SK-N-SH (cell line): ENCODE measurements around the gene CEL. TPM values are rescaled to one million over a fixed set of nuclear protein-coding genes. Genes with fewer than 3 reads are reported as not detected.

ENCODE experiments used
- CTCF ChIA-PET: fragments of 300-600, 350-600 bp; formaldehyde crosslinking; extraction: SDS; loops from one replicate; lab custom pipeline; 2021; lab: Yijun Ruan, JAX
- POLR2A ChIA-PET: fragments of 350-600 bp; sonication (Branson Sonifier 250); formaldehyde crosslinking; extraction: SDS; loops from one replicate; lab custom pipeline; 2020; ENCODE audit warnings: antibody characterized with exemption, inconsistent platforms; lab: Yijun Ruan, JAX
- DNase-seq: peaks from one replicate; pipeline ENCODE4 v3.0.0; 2012
- H2AFZ ChIP-seq: fragments of 200-600 bp; sonication (generic); 2 replicates; pipeline ENCODE4 v1.8.1; 2016; ENCODE audit warnings: antibody characterized with exemption, mild to moderate bottlenecking, low read depth
- H3F3A ChIP-seq: fragments of 200-600 bp; sonication (generic); replicated peaks from 2 replicates; pipeline ENCODE3; 2016; ENCODE audit warnings: antibody characterized with exemption, mild to moderate bottlenecking; ENCODE audit not compliant: insufficient read depth
- H3K27ac ChIP-seq, 2 experiments: fragments of 200-500 bp in 1 of 2; fragments of 200-600 bp in 1 of 2; sonication (Bioruptor generic) in 1 of 2; sonication (generic), shearing (Covaris generic) in 1 of 2; 2 replicates each; pipeline versions ENCODE4 v1.5.1 to v1.6.1; 2014 to 2016; ENCODE audit warnings: low read depth in 2 of 2, inconsistent platforms in 1 of 2, low read length in 1 of 2, mild to moderate bottlenecking in 1 of 2, mixed read lengths in 1 of 2
- H3K27me3 ChIP-seq: fragments of 200-600 bp; sonication (generic), shearing (Covaris generic); 2 replicates; pipeline ENCODE4 v1.6.1; 2016; ENCODE audit warnings: mixed run types; ENCODE audit not compliant: insufficient read depth
- H3K36me3 ChIP-seq, 2 experiments: fragments of 200-500 bp in 1 of 2; fragments of 200-600 bp in 1 of 2; sonication (Bioruptor generic) in 1 of 2; sonication (generic) in 1 of 2; replicated peaks in 1 of 2; 2 replicates each; pipeline versions ENCODE3 to v1.5.1; 2014 to 2016; ENCODE audit warnings: low read length in 1 of 2, mild to moderate bottlenecking in 1 of 2; ENCODE audit not compliant: insufficient read depth in 2 of 2, control insufficient read depth in 1 of 2
- H3K4me1 ChIP-seq, 2 experiments: fragments of 200-500 bp in 1 of 2; fragments of 200-600 bp in 1 of 2; sonication (Bioruptor generic) in 1 of 2; sonication (generic), shearing (Covaris generic) in 1 of 2; 2 replicates each; pipeline versions ENCODE4 v1.5.1 to v1.6.1; 2014 to 2016; ENCODE audit warnings: low read depth in 1 of 2, low read length in 1 of 2, mixed run types in 1 of 2; ENCODE audit not compliant: insufficient read depth in 2 of 2, control insufficient read depth in 1 of 2
- H3K4me2 ChIP-seq: fragments of 200-600 bp; sonication (generic), shearing (Covaris generic); 2 replicates; pipeline ENCODE4 v1.6.1; 2017; ENCODE audit warnings: mixed run types
- H3K4me3 ChIP-seq, 2 experiments: fragments of 200-500 bp in 1 of 2; fragments of 200-600 bp in 1 of 2; sonication (Bioruptor generic) in 1 of 2; sonication (generic), shearing (Covaris generic) in 1 of 2; 2 replicates each; pipeline versions ENCODE4 v1.5.1 to v1.8.1; 2014 to 2016; ENCODE audit warnings: low read depth in 2 of 2, inconsistent platforms in 1 of 2, low read length in 1 of 2, mild to moderate bottlenecking in 1 of 2, mixed read lengths in 1 of 2, moderate library complexity in 1 of 2
- H3K79me2 ChIP-seq: fragments of 200-600 bp; sonication (generic); 2 replicates; pipeline ENCODE4 v1.8.1; 2017; ENCODE audit warnings: mild to moderate bottlenecking; ENCODE audit not compliant: insufficient read depth
- H3K9ac ChIP-seq: fragments of 200-600 bp; sonication (generic); 2 replicates; pipeline ENCODE4 v1.6.1; 2017; ENCODE audit warnings: mixed run types
- H3K9me2 ChIP-seq: fragments of 200-600 bp; sonication (generic); 2 replicates; pipeline ENCODE4 v1.6.1; 2017; ENCODE audit warnings: mixed run types
- H3K9me3 ChIP-seq: fragments of 200-600 bp; sonication (generic); 2 replicates; pipeline ENCODE4 v1.6.1; 2017; ENCODE audit warnings: mixed run types, mild to moderate bottlenecking, moderate library complexity
- H4K20me1 ChIP-seq: fragments of 200-600 bp; sonication (generic); 2 replicates; pipeline ENCODE4 v1.6.1; 2017; ENCODE audit warnings: mild to moderate bottlenecking, mixed run types; ENCODE audit not compliant: insufficient read depth
- ELF1 ChIP-seq: IDR thresholded peaks from 2 replicates; pipeline ENCODE4 v1.4.0; 2012
- FOXM1 ChIP-seq: IDR thresholded peaks from 2 replicates; pipeline ENCODE4 v1.4.0; 2012; ENCODE audit warnings: low read depth, mild to moderate bottlenecking
- GABPA ChIP-seq: IDR thresholded peaks from 2 replicates; pipeline ENCODE4 v1.4.0; 2012; ENCODE audit warnings: low read depth, mild to moderate bottlenecking
- GATA2 ChIP-seq: sonication (generic); formaldehyde crosslinking; IDR thresholded peaks from 2 replicates; pipeline ENCODE4 v1.5.0; 2020; ENCODE audit warnings: mild to moderate bottlenecking, missing genetic modification reagents
- MAX ChIP-seq: IDR thresholded peaks from 2 replicates; pipeline ENCODE4 v1.4.0; 2012; ENCODE audit warnings: low read depth
- MEF2A ChIP-seq: IDR thresholded peaks from 2 replicates; pipeline ENCODE4 v1.4.0; 2012; ENCODE audit warnings: low read depth, borderline replicate concordance
- RAD21 ChIP-seq: IDR thresholded peaks from 2 replicates; pipeline ENCODE4 v1.6.1; 2012; ENCODE audit warnings: mild to moderate bottlenecking, low read length
- RCOR1 ChIP-seq: fragments of 150-350 bp; IDR thresholded peaks from 2 replicates; pipeline ENCODE4 v1.6.1; 2017; ENCODE audit warnings: antibody characterized with exemption, low read length
- SIN3A ChIP-seq: IDR thresholded peaks from 2 replicates; pipeline ENCODE4 v1.6.1; 2012; ENCODE audit warnings: low read depth, mild to moderate bottlenecking, low read length, moderate library complexity, borderline replicate concordance
- TAF1 ChIP-seq: IDR thresholded peaks from 2 replicates; pipeline ENCODE4 v1.6.1; 2012; ENCODE audit warnings: low read depth, mild to moderate bottlenecking, low read length, moderate library complexity, borderline replicate concordance
- TCF12 ChIP-seq: IDR thresholded peaks from 2 replicates; pipeline ENCODE4 v1.4.0; 2012
- ZBTB33 ChIP-seq: IDR thresholded peaks from 2 replicates; pipeline ENCODE4 v1.4.0; 2012; ENCODE audit warnings: low read depth, borderline replicate concordance
- WGBS: methylation state at CpG from one replicate; pipeline ENCODE4 v1.1.6; 2017; ENCODE audit warnings: low lambda C conversion rate; 5-methylcytosine and 5-hydroxymethylcytosine counted together
- polyA plus RNA-seq, 3 experiments: library from polyadenylated mRNA; depleted of rRNA; stranded (reverse); fragments of >200 nt; gene quantifications; 2 replicates each; pipeline ENCODE4 v1.2.3, GENCODE V29; 2012
- TF ChIP-seq, protein P1 (sequence below): fragments of 150-350 bp; IDR thresholded peaks from 2 replicates; pipeline ENCODE4 v1.6.1; 2017; ENCODE audit warnings: antibody characterized with exemption, low read length, low read depth, borderline replicate concordance
- TF ChIP-seq, protein P2 (sequence below): IDR thresholded peaks from 2 replicates; pipeline ENCODE4; 2012

Gene CEL
- polyA plus RNA-seq, 1 of the 3 experiments (the other 2 are of a cell fraction), result 0.87 TPM

DNA sequence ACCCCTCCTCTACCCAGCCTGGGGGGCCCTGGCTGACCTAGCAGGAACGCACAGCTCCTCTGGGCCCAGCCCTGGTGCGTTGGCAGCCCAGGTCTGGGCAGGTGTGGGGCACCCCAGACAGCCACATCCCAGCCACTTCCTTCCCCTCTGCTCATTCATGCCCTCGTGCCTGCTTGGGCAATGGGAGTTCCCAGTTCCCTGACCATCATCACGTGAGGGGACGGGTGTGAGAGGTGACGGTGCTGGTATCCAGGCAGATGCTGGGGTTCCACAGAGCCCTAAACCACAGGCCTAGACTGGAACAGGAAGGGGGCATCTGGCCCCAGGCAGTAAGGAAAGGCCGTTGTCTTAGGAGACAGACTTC lies 50.9 kb downstream of the CEL start:
- H3K4me1 ChIP-seq, result peaks cover 14 to 62% of the 10 kb centered on the region in 2 experiments
- no peaks in the 10 kb centered on the region for H3K9me2 ChIP-seq
- 88% methylated on average over 6 of the region's 7 CpGs for WGBS
- H3K4me3 ChIP-seq, result no peak overlapping the region
- no peak for TF ChIP-seq MEF2A
- no peak for TF ChIP-seq GABPA
- no peak for TF ChIP-seq RCOR1
- no peak for TF ChIP-seq GATA2 (CRISPR knock-in tag)
- TF ChIP-seq SIN3A, result no peak
- no peak for TF ChIP-seq RAD21
- peak overlapping the region in 1 of 2 experiments; percentile 99; a peak in 2 of 4 replicates for H3K27ac ChIP-seq
- no peak overlapping the region for H2AFZ ChIP-seq
- H3K9me3 ChIP-seq, result no peaks in the 10 kb centered on the region
- H3K79me2 ChIP-seq, result peaks cover 26% of the 10 kb centered on the region; the same call in 1 of the 2 replicates
- peaks cover 68% of the 10 kb centered on the region for H4K20me1 ChIP-seq
- no peak overlapping the region for H3K9ac ChIP-seq
- CTCF ChIA-PET, result interaction anchor here (3.5 to 30.3 kb wide), 4 partner anchors 10 to 90 kb away, joined by 12 to 810 read pairs (median 72); no protein-coding TSS in a partner anchor
- no peak overlapping the region for H3K4me2 ChIP-seq
- no peaks in the 10 kb centered on the region for H3K27me3 ChIP-seq
- DNase-seq, result no peak
- H3K36me3 ChIP-seq, result peaks cover 13 to 31% of the 10 kb centered on the region in 2 experiments
- H3F3A ChIP-seq, result no peaks in the 10 kb centered on the region
- POLR2A ChIA-PET, result no interaction called here

DNA sequence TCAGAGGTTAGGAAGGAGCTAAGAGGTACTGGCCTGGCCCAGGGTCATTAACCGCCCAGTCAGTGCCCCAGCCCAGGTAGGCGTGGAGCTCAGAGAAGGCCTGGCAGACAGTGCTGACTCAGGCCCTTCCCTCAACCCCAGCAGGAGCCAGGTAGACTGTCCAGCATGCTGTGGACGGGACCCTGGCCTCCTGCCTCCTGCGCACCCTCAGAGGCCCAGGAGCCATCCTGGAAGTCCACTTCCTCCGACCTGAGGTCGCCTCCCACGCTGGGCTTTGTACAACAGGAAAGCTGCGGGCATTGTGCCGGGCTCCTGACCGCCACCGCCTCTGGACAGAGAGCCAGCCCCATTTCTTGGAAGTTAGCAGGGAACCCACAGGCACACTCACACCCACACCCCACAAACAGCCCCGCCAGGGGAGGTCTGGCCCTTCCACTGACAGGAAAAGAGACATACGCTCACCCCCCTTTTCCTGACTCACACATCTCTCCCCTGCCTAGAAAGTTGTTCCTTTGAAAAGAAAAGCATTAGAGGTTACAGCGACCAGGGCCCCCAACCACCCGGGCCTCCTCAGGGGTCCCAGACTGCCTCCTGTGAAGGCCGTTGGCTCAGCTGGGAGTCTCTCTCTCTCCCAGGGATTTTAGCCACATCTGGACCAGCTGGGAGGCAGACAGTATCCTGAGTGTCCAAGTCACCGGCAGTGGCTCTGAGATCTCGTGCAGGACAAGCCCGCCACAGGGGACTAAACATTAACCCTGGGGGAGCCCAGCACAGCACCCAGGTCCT lies 51.6 kb downstream of the CEL start:
- CTCF ChIA-PET, result interaction anchor here (1.0 to 30.3 kb wide), 5 partner anchors 11 to 91 kb away, joined by 4 to 810 read pairs (median 59); no protein-coding TSS in a partner anchor
- H3K9ac ChIP-seq, result no peak overlapping the region
- H2AFZ ChIP-seq, result no peak overlapping the region
- no peaks in the 10 kb centered on the region for H3K27me3 ChIP-seq
- H3F3A ChIP-seq, result no peaks in the 10 kb centered on the region
- H3K79me2 ChIP-seq, result peaks cover 26% of the 10 kb centered on the region; the same call in 1 of the 2 replicates
- no peak overlapping the region for H3K4me3 ChIP-seq
- H3K9me2 ChIP-seq, result no peaks in the 10 kb centered on the region
- H3K27ac ChIP-seq, result peak overlapping the region; percentile 9 to 99; a peak in 3 of 4 replicates
- WGBS, result 81% methylated on average over 8 of the region's 19 CpGs
- DNase-seq, result no peak
- peaks cover 14 to 69% of the 10 kb centered on the region in 2 experiments for H3K4me1 ChIP-seq
- TF ChIP-seq TAF1 (no peak), RCOR1 (no peak), TCF12 (no peak), ZBTB33 (no peak), ELF1 (no peak), FOXM1 (no peak), MEF2A (no peak), MAX (no peak)
- TF ChIP-seq, protein P1, sequence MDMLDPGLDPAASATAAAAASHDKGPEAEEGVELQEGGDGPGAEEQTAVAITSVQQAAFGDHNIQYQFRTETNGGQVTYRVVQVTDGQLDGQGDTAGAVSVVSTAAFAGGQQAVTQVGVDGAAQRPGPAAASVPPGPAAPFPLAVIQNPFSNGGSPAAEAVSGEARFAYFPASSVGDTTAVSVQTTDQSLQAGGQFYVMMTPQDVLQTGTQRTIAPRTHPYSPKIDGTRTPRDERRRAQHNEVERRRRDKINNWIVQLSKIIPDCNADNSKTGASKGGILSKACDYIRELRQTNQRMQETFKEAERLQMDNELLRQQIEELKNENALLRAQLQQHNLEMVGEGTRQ, result no peak
- TF ChIP-seq, protein P2, sequence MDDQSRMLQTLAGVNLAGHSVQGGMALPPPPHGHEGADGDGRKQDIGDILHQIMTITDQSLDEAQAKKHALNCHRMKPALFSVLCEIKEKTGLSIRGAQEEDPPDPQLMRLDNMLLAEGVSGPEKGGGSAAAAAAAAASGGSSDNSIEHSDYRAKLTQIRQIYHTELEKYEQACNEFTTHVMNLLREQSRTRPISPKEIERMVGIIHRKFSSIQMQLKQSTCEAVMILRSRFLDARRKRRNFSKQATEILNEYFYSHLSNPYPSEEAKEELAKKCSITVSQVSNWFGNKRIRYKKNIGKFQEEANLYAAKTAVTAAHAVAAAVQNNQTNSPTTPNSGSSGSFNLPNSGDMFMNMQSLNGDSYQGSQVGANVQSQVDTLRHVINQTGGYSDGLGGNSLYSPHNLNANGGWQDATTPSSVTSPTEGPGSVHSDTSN, result no peak
- H3K9me3 ChIP-seq, result no peaks in the 10 kb centered on the region
- H3K4me2 ChIP-seq, result peak overlapping the region; percentile 63; the same call in 1 of the 2 replicates
- POLR2A ChIA-PET, result interaction anchor here (1.2 to 2.0 kb wide), 6 partner anchors 9 to 65 kb away, joined by 3 to 16 read pairs (median 6); no protein-coding TSS in a partner anchor
- peaks cover 6 to 25% of the 10 kb centered on the region in 2 experiments for H3K36me3 ChIP-seq
- peaks cover 69% of the 10 kb centered on the region for H4K20me1 ChIP-seq
